H1 (cell line): ENCODE measurements around the gene ERN2. TPM values are rescaled to one million over a fixed set of nuclear protein-coding genes. Genes with fewer than 3 reads are reported as not detected.

Experiments used
- CTCF ChIA-PET: fragments of 300-600 bp; sonication (Branson Sonifier 250); formaldehyde crosslinking; loops from one replicate; lab custom pipeline; 2021; ENCODE audit not compliant: partially characterized antibody; lab: Charles Lee
- POLR2A ChIA-PET: fragments of 300-600 bp; sonication (Branson Sonifier 250); formaldehyde crosslinking; loops from one replicate; lab custom pipeline; 2021; ENCODE audit warnings: inconsistent platforms; ENCODE audit not compliant: partially characterized antibody; lab: Charles Lee
- DNase-seq, 2 experiments: peaks; one replicate each; pipeline versions ENCODE4 v3.0.0 to v3.0.0-alpha.2; 2010 to 2022; ENCODE audit warnings: low spot score in 2 of 2, low read depth in 1 of 2, mixed read lengths in 1 of 2
- FAIRE-seq: peaks from 2 replicates; lab custom pipeline; 2011; peaks lifted over from hg19 to GRCh38; lab: Jason Lieb, UNC
- H2AFZ ChIP-seq: 2 replicates; pipeline ENCODE4 v1.8.1; 2012; ENCODE audit warnings: low read length, inconsistent platforms
- H2AK5ac ChIP-seq: 2 replicates; pipeline ENCODE4 v1.6.1; 2013; ENCODE audit warnings: low read depth, low read length
- H2BK120ac ChIP-seq: replicated peaks from 2 replicates; pipeline ENCODE3; 2013; ENCODE audit warnings: low read depth, low read length, inconsistent platforms
- H2BK12ac ChIP-seq: 2 replicates; pipeline ENCODE4 v1.6.1; 2013; ENCODE audit warnings: low read depth, low read length
- H2BK15ac ChIP-seq: 2 replicates; pipeline ENCODE4 v1.6.1; 2013; ENCODE audit warnings: low read length
- H2BK20ac ChIP-seq: 2 replicates; pipeline ENCODE4 v1.6.1; 2013; ENCODE audit warnings: low read length
- H2BK5ac ChIP-seq: 2 replicates; pipeline ENCODE4 v1.6.1; 2013; ENCODE audit warnings: low read depth, low read length
- H3K14ac ChIP-seq: 2 replicates; pipeline ENCODE4 v1.6.1; 2013; ENCODE audit warnings: inconsistent platforms; ENCODE audit not compliant: insufficient read length
- H3K18ac ChIP-seq: 2 replicates; pipeline ENCODE4 v1.6.1; 2013; ENCODE audit warnings: low read length; ENCODE audit errors: extremely low read depth
- H3K23ac ChIP-seq: 2 replicates; pipeline ENCODE4 v1.6.1; 2013; ENCODE audit warnings: inconsistent platforms; ENCODE audit not compliant: insufficient read length
- H3K23me2 ChIP-seq: 2 replicates; pipeline ENCODE4 v1.6.1; 2013; ENCODE audit warnings: low read depth, low read length
- H3K27ac ChIP-seq: 2 replicates; pipeline ENCODE4 v1.6.1; 2011; ENCODE audit warnings: low read depth, low read length, inconsistent platforms
- H3K27me3 ChIP-seq, 4 experiments: replicated peaks in 1 of 4; 1 replicate in 1 of 4; 2 replicates in 3 of 4; pipeline versions ENCODE4 v1.6.1 to v1.8.1; 2011 to 2013; ENCODE audit warnings: low read length in 3 of 4, mild to moderate bottlenecking in 3 of 4, inconsistent platforms in 2 of 4, mixed read lengths in 2 of 4, moderate library complexity in 1 of 4; ENCODE audit not compliant: control insufficient read depth in 3 of 4, insufficient read depth in 3 of 4; ENCODE audit errors: extremely low read depth in 1 of 4
- H3K36me3 ChIP-seq, 4 experiments: 2 replicates each; pipeline versions ENCODE4 v1.6.1 to v1.8.1; 2011 to 2013; ENCODE audit warnings: mild to moderate bottlenecking in 4 of 4, low read length in 3 of 4, moderate library complexity in 2 of 4, control low read depth in 1 of 4, inconsistent platforms in 1 of 4; ENCODE audit not compliant: insufficient read depth in 4 of 4, control insufficient read depth in 2 of 4
- H3K4ac ChIP-seq: replicated peaks from 2 replicates; pipeline ENCODE3; 2013; ENCODE audit warnings: low read length, low read depth, mixed read lengths, inconsistent platforms; ENCODE audit not compliant: insufficient read length
- H3K4me1 ChIP-seq, 4 experiments: replicated peaks in 1 of 4; 1 replicate in 1 of 4; 2 replicates in 3 of 4; pipeline versions ENCODE4 v1.6.1 to v1.8.1; 2011 to 2013; ENCODE audit warnings: low read length in 3 of 4, inconsistent platforms in 2 of 4, mixed read lengths in 1 of 4; ENCODE audit not compliant: insufficient read depth in 4 of 4, control insufficient read depth in 3 of 4
- H3K4me2 ChIP-seq, 2 experiments: 2 replicates each; pipeline versions ENCODE4 v1.6.1 to v1.8.1; 2011 to 2013; ENCODE audit warnings: low read depth in 2 of 2, low read length in 2 of 2, control low read depth in 1 of 2, inconsistent platforms in 1 of 2, mild to moderate bottlenecking in 1 of 2; ENCODE audit not compliant: insufficient read depth in 1 of 2
- H3K4me3 ChIP-seq, 4 experiments: fragments of 200-600, 300-600 bp in 1 of 4; sonication (generic), shearing (Covaris generic), sonication (Bioruptor Twin) in 1 of 4; 2 replicates each; pipeline versions ENCODE4 v1.5.1 to v1.8.1; 2011 to 2016; ENCODE audit warnings: low read length in 4 of 4, low read depth in 3 of 4, control low read depth in 2 of 4, inconsistent platforms in 2 of 4, mild to moderate bottlenecking in 2 of 4, mixed read lengths in 1 of 4, moderate library complexity in 1 of 4; ENCODE audit not compliant: insufficient read depth in 2 of 4; ENCODE audit errors: extremely low read depth in 1 of 4
- H3K56ac ChIP-seq: replicated peaks from 2 replicates; pipeline ENCODE3; 2013; ENCODE audit warnings: low read depth, mild to moderate bottlenecking, mixed read lengths, low read length, inconsistent platforms; ENCODE audit not compliant: insufficient read length
- H3K79me1 ChIP-seq: 2 replicates; pipeline ENCODE4 v1.6.1; 2013; ENCODE audit warnings: low read depth, low read length, control low read depth
- H3K79me2 ChIP-seq, 2 experiments: 2 replicates each; pipeline versions ENCODE4 v1.6.1 to v1.8.1; 2012 to 2013; ENCODE audit warnings: low read length in 2 of 2, mild to moderate bottlenecking in 2 of 2, inconsistent platforms in 1 of 2; ENCODE audit not compliant: insufficient read depth in 2 of 2, control insufficient read depth in 1 of 2
- H3K9ac ChIP-seq, 4 experiments: replicated peaks in 1 of 4; 1 replicate in 1 of 4; 2 replicates in 3 of 4; pipeline versions ENCODE4 v1.6.1 to v1.8.1; 2011 to 2013; ENCODE audit warnings: low read depth in 3 of 4, low read length in 3 of 4, control low read depth in 2 of 4, mild to moderate bottlenecking in 2 of 4, moderate library complexity in 2 of 4, inconsistent platforms in 1 of 4; ENCODE audit errors: extremely low read depth in 1 of 4
- H3K9me3 ChIP-seq, 2 experiments: 2 replicates each; pipeline versions ENCODE4 v1.6.1 to v1.8.1; 2012 to 2013; ENCODE audit warnings: mild to moderate bottlenecking in 2 of 2, moderate library complexity in 2 of 2, control low read depth in 1 of 2, inconsistent platforms in 1 of 2, low read depth in 1 of 2, low read length in 1 of 2, mixed read lengths in 1 of 2; ENCODE audit not compliant: insufficient read depth in 2 of 2
- H4K20me1 ChIP-seq, 2 experiments: replicated peaks in 1 of 2; 2 replicates each; pipeline versions ENCODE3 to v1.8.1; 2011 to 2013; ENCODE audit warnings: inconsistent platforms in 2 of 2, low read length in 2 of 2, mild to moderate bottlenecking in 1 of 2; ENCODE audit not compliant: insufficient read depth in 2 of 2, control insufficient read depth in 1 of 2
- H4K5ac ChIP-seq: 2 replicates; pipeline ENCODE4 v1.6.1; 2013; ENCODE audit warnings: low read length, low read depth, mixed read lengths, inconsistent platforms; ENCODE audit not compliant: insufficient read length
- H4K8ac ChIP-seq: 2 replicates; pipeline ENCODE4 v1.8.0; 2013; ENCODE audit warnings: mild to moderate bottlenecking, moderate library complexity, low read length, inconsistent platforms; ENCODE audit not compliant: insufficient read depth; ENCODE audit errors: extremely low read depth
- H4K91ac ChIP-seq: replicated peaks from 2 replicates; pipeline ENCODE3; 2013; ENCODE audit warnings: low read length, mixed read lengths, inconsistent platforms; ENCODE audit not compliant: insufficient read length
- KDM4A ChIP-seq: IDR thresholded peaks from one replicate; pipeline ENCODE4 v1.7.1; 2012; ENCODE audit warnings: low read depth, mild to moderate bottlenecking, moderate library complexity, low read length, inconsistent platforms; ENCODE audit not compliant: severe bottlenecking
- WGBS, 2 experiments: shearing (Covaris generic) in 1 of 2; methylation state at CpG; one replicate each; pipeline versions ENCODE4 v1.1.6 to v1.1.7; 2013 to 2015; ENCODE audit warnings: low lambda C conversion rate in 2 of 2, mixed read lengths in 2 of 2, inconsistent platforms in 1 of 2, low coverage in 1 of 2, missing lambda C conversion rate in 1 of 2; ENCODE audit not compliant: insufficient replicate concordance in 2 of 2, insufficient coverage in 1 of 2, insufficient read length in 1 of 2; ENCODE audit errors: extremely low coverage in 1 of 2, missing lambda C conversion rate in 1 of 2; 5-methylcytosine and 5-hydroxymethylcytosine counted together
- polyA plus RNA-seq, 7 experiments: library from polyadenylated mRNA; depleted of rRNA in 3 of 7; stranded (reverse) in 5 of 7; unstranded in 2 of 7; fragments of >200 nt in 5 of 7; fragments of 200-250 nt in 2 of 7; gene quantifications; 1 replicate in 5 of 7; 2 replicates in 1 of 7; 4 replicates in 1 of 7; pipeline versions ENCODE4 v1.2.1 to v1.2.3, GENCODE V29; 2011 to 2013; ENCODE audit warnings: missing spikeins in 2 of 7, mixed read lengths in 2 of 7
- total RNA-seq: library from RNA; stranded (reverse); fragmentation: NEBNext Ultra II Directional; extraction: Animal tissue kit (Norgen Biotek cat#: 25700); gene quantifications from 2 replicates; pipeline ENCODE4 v1.2.1, GENCODE V29; 2021

ERN2 gene
- total and polyA plus RNA-seq, 2 of the 8 experiments (the other 6 are each of a cell fraction or from before 2014, with no cell fraction given), result 2.4 to 4.4 TPM

DNA sequence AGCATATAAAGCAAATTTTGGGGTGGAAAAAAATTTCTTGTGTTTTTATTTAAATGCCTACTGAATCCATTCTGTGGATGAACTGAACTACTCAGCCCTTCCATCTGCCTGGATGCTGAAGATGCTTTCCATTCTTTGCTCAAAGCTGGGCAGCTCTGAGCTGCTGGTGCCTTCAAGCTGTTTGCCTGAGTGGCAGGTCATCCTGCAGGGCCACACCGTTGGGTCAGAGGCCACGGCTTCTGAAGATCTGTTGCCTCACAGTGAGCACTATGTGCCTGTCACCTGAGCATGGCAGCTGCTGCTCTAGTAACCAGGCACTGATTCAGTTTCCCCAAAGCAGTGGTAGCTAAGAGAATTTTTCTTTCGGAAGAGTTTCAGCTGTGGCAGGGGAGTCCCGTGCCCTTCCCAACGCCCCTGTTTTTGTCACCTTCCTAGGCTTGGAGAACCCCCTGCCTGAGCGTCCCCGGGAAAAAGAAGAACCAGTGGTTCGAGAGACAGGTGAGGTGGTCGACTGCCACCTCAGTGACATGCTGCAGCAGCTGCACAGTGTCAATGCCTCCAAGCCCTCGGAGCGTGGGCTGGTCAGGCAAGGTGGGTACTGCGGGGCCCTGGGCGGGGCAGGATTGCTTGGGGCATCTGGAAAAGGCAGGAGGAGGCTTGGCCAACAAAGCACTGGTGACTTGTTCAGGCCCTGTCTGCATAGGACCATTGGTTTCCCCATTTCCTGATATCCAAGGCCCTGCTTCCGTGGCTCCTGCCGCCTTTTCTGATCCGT, 25.8 kb downstream of the ERN2 start:
- POLR2A ChIA-PET, result interaction anchor here (1.2 to 13.1 kb wide), 4 partner anchors 5 to 68 kb away, joined by 3 to 230 read pairs (median 117); partner anchors contain the start of genes CHP2 and PLK1
- Histone ChIP-seq H2BK20ac (no peak overlapping the region), H3K18ac (no peak overlapping the region), H4K91ac (no peak overlapping the region), H2AK5ac (no peak overlapping the region), H2BK15ac (no peak overlapping the region), H2BK120ac (no peak overlapping the region), H3K79me2 (peaks cover 0 to 7% of the 10 kb centered on the region in 2 experiments; a peak in 1 of 4 replicates), H4K20me1 (peaks cover 7 to 12% of the 10 kb centered on the region in 2 experiments), H2BK5ac (no peak overlapping the region), H3K9me3 (no peaks in the 10 kb centered on the region), H3K23ac (no peak overlapping the region), H4K8ac (no peak overlapping the region), H3K4me3 (no peak overlapping the region), H3K27me3 (no peaks in the 10 kb centered on the region), H3K23me2 (no peaks in the 10 kb centered on the region), H2BK12ac (no peak overlapping the region), H3K36me3 (peaks cover 36 to 90% (median 73%) of the 10 kb centered on the region in 4 experiments), H3K4me2 (no peak overlapping the region), H4K5ac (no peak overlapping the region), H3K4me1 (no peaks in the 10 kb centered on the region), H2AFZ (no peak overlapping the region), H3K56ac (no peak overlapping the region), H3K4ac (no peak overlapping the region), H3K27ac (no peak overlapping the region), H3K14ac (no peak overlapping the region), H3K79me1 (peaks cover 8% of the 10 kb centered on the region), H3K9ac (no peak overlapping the region)
- WGBS, 2 experiments, result 93% methylated on average over 16 of the region's 16 CpGs; no CpG with 5 or more reads in 1 of the 2 experiments
- CTCF ChIA-PET, result interaction anchor here (1.2 to 1.9 kb wide), 2 partner anchors 10 to 41 kb away, joined by 4 to 5 read pairs; no protein-coding TSS in a partner anchor
- FAIRE-seq (no peak), DNase-seq (no peak)
- no peak for TF ChIP-seq KDM4A
